NCI-H82 treated with DMSO at 0.1 percent for 48 hours (cell line): ENCODE results near the gene MFAP2.
"Not testable (repeated sequence)": the region's sequence is repeated elsewhere in the genome, so short reads cannot be mapped to it uniquely, and the experiment has no call there.

Source experiments
- DNase-seq: peaks from one replicate; lab custom pipeline; 2025; ENCODE audit not compliant: unreplicated experiment; lab: John Stamatoyannopoulos, UW

The MFAP2 gene

GRCh38 chr1:16965486-16966067, 14.8 kb downstream of the MFAP2 start:
- no peak for DNase-seq

- DNase-seq, result not testable (repeated sequence)
Observed at GRCh38 chr1:16964169-16964568, 16.3 kb downstream of the MFAP2 start.

GRCh38 chr1:16961297-16962133, 18.9 kb downstream of the MFAP2 start:
- no peak for DNase-seq

GRCh38 chr1:16960560-16961296, 19.7 kb downstream of the MFAP2 start:
- DNase-seq, result no peak

GRCh38 chr1:16958475-16958874, 21.9 kb downstream of the MFAP2 start:
- no peak for DNase-seq

- no peak for DNase-seq
Observed at GRCh38 chr1:16957731-16958130, 22.7 kb downstream of the MFAP2 start.

- DNase-seq, result no peak
Observed at GRCh38 chr1:16956775-16957174, 23.6 kb downstream of the MFAP2 start.

GRCh38 chr1:16955186-16955585, 25.2 kb downstream of the MFAP2 start:
- no peak for DNase-seq

GRCh38 chr1:16954579-16954978, 25.8 kb downstream of the MFAP2 start:
- DNase-seq, result no peak

GRCh38 chr1:16952376-16952775, 28.0 kb downstream of the MFAP2 start:
- DNase-seq, result not testable (repeated sequence)

- not testable (repeated sequence) for DNase-seq
Observed at GRCh38 chr1:16949026-16949425, 31.4 kb downstream of the MFAP2 start.

GRCh38 chr1:16948282-16948891, 32.0 kb downstream of the MFAP2 start:
- not testable (repeated sequence) for DNase-seq

- no peak for DNase-seq
Observed at GRCh38 chr1:16946646-16947045, 33.8 kb downstream of the MFAP2 start.

GRCh38 chr1:16946185-16946584, 34.2 kb downstream of the MFAP2 start:
- not testable (repeated sequence) for DNase-seq

- not testable (repeated sequence) for DNase-seq
Observed at GRCh38 chr1:16945512-16945911, 34.9 kb downstream of the MFAP2 start.

GRCh38 chr1:16944038-16944437, 36.4 kb downstream of the MFAP2 start:
- no peak for DNase-seq

- DNase-seq, result not testable (repeated sequence)
Observed at GRCh38 chr1:16939386-16940180, 40.8 kb downstream of the MFAP2 start.

- DNase-seq, result no peak
Observed at GRCh38 chr1:16938351-16939321, 41.8 kb downstream of the MFAP2 start.

- not testable (repeated sequence) for DNase-seq
Observed at GRCh38 chr1:16936580-16936979, 43.8 kb downstream of the MFAP2 start.
